GM18517 (cell line): ENCODE results near the gene TSPAN5.

Experiments used
- ATAC-seq: cut with Tn5 transposase; IDR thresholded peaks from one replicate; pipeline ENCODE4 v1.9.1; 2021; ENCODE audit warnings: mild to moderate bottlenecking, moderate library complexity; ENCODE audit not compliant: unreplicated experiment

TSPAN5 gene

DNA sequence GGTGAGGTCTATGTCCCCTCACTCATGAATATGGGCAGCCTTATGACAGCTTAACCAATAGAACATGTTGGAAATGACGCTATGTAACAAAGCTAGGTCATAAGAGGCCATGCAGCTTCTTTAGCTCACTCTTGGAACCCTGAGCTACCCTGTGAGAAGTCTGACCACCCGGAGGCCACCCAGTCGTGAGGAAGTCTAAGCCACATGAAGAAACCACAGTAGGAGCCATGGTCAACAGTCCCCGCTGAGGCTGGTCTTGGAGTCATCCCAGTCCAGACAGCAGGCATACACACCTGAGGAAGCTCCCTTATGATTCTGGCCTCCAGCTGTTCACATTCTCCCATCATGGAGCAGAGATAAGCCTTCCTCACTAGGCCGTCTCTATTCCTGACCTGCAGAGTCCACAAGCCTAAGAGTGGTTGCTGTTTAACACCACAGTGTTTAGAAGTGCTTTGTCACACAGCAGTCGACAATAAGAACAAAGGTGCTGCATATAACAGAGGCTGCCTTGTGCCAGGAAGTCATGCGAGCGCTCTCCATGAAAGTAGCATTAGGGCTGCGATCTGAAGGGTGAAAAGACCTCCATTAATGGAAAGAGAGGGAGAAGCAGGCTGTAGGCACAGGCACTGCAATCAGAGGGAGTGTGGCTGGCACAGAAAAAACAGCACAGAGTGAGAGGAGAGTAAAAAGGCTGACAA, 38.2 kb downstream of the TSPAN5 start:
- no peak for ATAC-seq

DNA sequence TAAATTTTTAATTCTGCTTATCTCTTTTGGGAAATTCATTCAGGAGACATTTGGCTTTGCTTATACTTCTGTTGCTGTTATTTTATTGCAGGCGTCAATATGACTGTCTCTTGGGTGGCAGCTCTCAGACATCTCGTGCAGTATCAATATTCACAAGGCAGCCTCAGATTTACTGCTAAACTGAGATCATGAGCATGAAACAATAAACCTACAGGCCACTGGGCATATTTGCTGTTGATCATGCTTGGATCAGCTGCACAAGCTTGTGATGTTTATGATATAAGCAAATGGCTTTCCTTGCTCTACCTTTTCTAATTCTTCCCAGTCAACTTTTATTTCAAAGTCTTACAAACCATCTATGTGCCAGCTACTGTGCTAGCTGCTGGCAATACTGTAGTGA, 39.2 kb downstream of the TSPAN5 start:
- ATAC-seq: no peak

DNA sequence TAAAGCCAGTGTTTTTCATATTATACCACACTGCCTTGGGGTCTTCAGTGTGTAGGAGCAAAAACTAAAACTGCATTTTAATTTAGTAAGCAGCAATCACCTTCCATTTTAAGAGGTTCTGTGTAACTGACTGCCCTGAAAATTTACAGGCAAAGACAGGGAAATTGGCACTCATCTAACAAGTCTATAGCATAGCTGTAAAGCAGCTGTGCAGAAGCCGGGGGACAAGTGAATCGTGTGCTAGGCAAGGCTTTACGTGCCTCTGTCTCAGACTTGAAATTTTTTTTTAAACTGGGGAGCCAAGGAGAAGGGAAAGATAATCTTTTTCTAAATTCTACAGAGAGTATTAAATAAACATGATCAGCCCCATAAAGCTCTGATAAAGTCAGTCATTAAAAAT, 39.7 kb downstream of the TSPAN5 start:
- ATAC-seq: no peak

DNA sequence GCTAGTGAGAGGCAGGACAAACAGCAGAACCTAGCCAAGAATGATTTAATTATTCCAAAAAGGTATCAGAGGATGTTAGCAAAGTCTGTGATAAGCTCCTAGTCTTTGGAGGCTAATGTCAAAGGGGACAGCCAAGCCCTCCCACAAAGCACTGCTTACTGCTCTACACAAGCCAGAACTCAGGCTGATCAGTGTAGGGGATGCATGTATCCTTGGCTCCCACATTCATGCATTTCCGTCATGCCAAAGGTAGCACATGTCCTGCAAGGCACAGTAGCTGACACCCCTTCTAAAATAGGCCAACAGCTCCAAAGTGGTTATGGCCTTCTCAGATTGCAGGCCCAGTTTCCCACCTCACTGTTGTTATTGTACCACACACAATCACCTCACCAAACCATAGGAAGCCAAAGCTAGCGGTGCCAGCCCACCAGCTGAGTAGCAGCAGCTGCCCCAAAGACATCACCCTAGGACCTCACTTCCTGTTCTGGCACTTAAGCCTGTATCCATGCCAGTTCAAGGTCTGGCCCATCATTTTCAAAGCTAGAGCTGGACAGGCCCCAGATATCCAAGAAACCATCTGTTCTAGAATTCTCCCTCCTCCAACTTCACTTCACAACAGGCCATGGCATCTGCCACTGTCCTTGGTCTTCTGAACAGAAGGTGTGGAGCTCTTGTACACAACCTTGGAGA, 40.9 kb downstream of the TSPAN5 start:
- no peak for ATAC-seq

DNA sequence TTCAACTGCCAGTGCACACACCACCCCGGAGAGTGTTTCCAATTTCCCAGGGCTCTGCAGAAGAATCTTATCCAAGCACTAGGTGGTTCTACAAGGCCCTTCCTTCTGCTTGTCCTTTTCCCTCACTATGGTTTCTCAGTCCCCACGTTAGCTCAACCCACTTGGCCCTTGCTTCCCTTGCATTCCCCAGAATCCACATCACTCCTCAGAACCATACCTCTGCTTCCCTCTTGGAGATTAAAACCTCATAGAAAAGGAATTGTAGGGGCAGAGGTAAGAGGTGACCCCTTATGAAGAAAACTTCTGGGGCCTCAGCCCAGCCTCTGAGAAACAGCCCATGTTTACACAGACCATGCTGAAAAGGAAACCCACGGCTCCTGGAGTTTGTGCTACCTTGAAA, 42.4 kb downstream of the TSPAN5 start:
- no peak for ATAC-seq

DNA sequence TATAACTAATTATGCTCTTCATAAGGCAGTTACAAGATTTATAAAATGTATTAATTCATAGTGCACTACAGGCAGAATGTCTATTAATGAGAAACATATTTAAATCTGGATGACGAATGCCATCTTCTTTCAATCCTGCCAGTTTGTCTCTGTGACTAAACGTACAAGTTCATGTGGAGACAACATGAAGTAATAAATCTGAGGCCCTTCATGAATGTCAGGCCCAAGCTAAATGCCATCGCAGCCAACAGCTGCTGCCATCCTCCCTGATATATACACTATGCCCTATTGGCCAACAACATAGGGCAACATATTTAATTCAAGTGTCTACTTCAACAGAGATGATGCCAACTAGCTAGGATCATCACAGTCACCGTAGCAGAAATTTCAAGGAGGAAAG, 43.7 kb downstream of the TSPAN5 start:
- ATAC-seq: no peak

DNA sequence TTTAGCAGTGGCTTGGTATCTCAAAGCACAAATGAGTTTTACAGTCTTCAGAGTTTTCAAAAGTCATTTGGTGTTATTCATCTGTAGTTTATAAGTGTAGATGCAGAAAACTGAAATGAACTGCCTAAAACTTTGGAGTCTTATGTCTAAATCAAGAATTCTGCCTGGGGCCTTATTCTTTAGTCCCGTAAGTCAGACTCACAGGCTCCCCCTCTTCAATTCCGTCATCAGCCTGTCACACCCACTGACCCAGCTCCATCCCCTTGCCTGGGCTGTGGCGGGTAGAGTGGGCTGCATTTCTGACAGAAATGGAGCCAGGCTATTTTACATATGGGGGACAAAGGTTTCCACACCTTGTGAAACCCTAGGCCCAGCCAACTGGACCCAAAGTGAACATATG, 44.3 kb downstream of the TSPAN5 start:
- ATAC-seq: no peak

DNA sequence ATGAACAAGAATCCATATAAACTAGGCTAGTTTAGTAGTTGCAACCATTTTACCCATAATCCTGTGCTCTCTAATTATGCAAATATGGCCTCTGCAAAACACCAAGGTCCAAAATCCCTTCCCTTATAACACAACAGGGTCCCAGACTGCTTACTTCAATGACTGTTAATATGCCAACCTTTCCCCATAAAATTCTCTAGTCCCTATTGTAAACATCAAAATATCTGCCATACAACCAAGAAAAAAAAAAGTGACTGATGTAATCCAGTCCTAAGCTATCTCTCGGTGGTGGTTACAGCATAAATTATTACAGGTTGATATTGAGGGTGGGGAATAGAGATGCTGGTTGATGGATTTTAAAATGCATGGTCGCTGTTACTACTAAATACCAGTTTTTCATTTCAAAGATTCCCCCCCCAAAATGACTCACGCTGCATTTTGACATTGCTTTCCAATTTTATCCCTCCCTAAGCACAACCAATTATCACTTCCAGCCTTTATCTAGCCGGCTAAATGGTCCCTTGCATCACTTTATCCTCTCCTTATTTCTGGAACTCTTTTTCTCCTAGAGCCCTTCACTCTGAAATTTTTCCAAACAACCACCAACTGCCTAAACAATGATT, 44.8 kb downstream of the TSPAN5 start:
- ATAC-seq: no peak

DNA sequence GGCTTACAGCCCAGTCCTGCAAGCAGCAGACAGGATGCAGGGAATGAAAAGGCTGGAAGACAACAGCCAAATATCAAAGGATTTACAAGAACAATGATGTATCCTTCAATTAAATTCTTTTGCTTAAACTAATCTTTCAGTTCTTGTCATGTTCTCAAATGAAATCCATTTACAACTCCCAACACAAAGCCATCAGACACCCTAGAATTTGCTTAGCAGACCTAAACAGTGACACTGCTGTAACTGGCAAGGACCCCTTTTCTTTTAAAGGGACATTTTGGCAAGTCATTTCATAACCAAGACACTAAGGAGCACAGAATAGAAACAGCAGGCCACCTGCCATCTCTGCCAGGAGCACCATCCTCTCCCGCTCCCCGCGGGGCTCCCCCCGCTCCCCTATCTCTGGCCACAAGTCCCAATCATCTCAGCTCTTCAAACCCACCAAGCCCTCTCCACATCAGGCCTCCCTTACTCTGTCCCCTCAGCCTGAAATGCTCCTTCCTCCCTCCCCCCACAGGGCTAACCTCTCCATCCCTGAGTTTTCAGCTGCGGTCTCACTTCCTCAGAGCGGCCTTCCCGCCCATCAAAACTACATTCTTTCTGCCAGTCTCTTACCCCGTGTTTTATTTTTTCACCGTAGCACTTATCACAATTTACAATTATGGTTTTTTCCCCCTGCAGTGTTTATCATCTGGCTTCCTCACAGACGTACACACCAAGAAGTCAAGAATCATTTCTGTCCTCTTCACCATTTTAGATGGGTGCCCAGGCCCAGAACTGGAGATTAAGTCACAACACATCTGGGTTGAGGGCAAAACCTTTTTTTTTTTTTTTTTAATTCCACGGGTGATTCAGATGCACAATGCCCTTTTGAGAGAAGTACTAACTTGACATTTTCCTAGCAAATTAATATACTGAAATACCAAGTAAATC, 45.8 kb downstream of the TSPAN5 start:
- peak; percentile 86 for ATAC-seq

DNA sequence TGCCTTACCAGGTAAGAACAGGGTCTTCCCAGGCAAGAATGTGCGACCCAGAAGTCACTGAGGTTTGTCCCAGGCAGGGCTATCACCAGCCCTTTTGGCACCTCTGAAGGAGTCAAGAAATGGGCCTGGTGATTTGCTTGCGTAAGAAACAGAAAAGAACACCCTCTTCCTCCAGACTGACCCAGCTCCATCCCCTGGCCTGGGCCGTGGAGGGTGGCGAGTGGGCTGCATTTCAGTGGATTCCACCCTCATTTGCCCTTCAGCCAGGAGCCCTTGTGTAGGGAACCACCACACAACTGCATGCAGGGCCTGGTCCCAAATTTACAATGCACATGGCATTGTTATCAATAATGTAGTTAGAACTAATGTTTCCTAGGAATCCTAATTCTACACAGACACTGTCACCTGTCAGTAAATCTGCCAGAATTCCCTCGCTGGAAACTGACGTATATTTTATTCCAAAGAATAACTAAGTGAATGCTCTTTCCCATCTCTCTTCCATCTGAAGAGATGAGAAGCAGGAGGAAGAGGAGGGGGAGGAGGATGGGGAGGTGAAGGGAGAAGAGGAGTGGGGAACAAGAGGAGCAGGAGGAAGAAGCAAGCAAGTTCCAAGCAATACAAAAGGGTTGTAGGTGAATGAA, 46.6 kb downstream of the TSPAN5 start:
- no peak for ATAC-seq

DNA sequence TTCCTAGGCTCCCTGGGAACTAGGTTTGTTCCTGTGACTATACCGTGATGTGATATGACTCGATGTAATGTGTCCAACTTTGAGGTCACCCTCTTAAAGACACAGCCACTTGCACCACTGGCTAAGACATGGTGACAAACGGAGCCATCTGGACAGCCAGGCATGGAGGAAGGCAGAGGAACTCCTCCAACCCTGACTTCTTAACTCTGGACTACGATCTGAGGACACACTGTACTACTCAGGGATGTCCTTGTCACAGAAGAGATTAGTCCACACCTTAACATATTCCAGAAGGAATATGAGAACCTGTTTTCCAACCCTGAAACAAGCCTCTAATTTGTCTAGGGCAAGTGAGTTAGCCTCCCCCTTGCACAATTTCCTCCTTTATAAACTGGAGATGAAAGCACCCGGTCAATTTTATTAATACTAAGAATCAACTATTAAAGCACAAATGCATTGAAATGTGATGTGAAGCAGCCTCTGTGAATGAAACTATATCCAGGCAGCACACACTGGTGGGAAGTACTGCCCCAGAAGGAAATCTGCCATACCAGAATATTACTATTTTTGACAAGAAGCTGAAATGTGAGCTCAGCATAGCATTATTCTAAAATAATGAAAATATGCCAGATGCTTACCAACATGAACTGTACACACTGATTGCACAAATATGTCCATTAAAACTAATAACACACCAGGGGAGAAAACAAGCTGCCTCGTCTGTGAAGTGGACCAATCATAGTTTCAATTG, 47.3 kb downstream of the TSPAN5 start:
- ATAC-seq: no peak

DNA sequence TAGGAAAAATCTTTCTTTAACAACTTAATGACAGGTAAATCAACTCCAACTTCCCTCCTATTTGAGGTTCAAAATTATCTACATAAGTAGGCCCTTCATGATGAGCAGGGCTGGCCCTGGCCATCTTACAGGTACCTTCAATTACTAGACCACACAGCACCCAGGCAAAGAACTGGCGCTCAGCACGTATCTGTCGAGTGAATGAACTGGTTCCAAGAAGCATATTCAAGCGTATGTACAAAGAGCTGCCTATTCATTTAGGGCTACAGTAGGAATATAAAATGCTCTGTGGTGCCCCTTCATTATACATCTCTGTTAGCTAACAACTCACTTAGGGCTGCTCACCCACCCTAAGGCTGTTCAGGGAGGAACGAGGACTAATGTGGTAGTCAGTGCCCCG, 48.0 kb downstream of the TSPAN5 start:
- no peak for ATAC-seq

DNA sequence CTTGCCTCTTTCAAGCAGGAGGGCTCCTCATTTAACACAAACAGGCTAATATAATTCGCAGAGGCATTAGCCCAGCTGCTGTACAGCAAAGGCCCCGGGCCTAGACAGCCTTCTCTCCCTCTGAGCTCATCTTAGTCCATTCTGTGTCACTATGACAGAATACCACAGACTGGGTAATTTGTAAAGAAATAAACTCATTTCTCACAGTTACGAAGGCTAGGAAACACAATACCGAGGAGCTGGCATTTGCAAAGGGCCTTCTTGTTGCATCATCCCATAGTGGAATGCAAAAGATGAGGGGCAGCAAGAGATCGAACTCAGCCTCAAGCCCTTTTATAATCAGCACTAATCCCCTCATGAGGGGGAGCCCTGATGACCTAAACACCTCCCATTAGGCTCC, 48.5 kb downstream of the TSPAN5 start:
- ATAC-seq: no peak

DNA sequence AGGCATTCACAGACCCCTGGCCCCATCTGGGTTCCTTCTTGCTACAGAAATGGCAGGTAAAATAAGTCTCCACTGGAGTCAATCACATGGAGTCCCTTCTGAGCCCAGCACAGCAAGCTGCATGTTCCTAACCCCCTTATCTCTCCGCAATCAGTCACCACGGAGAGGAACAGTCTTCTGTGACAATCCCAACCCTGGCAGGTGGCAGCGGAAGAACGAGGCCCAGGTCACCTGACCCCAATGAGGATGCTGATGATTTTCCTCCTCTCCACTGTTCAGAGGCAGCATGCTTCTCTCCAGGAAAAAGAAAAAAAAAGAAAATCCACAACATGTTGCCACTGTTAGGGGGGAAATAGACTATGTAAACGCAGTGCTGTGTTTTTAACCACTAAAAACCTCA, 50.1 kb downstream of the TSPAN5 start:
- ATAC-seq: no peak

DNA sequence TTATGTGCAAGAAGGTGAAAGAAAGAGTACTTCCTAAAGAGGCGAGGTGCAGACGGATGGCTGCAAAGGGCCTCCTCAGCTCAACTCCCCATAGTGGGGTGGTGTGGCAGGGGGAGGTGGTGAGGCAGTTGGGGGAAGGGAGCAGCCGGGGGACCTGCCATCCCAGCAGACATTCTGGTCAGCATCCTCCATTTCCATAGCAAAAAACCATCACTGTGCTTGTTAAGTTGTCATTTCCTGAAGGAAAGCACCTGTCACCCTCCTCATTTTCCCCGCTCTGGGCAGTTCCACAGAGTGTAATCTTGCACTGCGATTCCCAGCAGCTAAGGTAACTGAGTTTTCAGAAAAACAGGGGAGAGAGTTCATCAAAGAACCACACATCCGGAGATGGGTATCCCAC, 51.5 kb downstream of the TSPAN5 start:
- no peak for ATAC-seq

DNA sequence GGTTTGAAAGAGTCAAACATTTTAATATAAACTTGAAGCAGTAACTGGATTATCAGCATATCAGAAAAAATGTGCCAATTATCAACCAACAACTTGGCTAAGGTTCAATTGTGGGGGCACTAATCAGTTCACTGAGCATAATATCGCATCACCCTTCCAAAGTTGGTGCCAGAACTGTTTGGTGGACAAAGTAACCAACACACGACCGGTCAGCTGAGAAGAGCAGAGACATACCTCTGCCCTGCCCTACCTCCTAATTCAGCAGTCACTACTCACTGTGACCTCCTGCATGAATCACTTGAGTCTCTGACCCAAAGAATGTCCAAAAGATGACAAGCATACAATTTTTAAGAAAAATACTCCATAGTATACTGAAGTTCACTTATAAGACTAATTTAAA, 53.2 kb downstream of the TSPAN5 start:
- ATAC-seq: no peak

DNA sequence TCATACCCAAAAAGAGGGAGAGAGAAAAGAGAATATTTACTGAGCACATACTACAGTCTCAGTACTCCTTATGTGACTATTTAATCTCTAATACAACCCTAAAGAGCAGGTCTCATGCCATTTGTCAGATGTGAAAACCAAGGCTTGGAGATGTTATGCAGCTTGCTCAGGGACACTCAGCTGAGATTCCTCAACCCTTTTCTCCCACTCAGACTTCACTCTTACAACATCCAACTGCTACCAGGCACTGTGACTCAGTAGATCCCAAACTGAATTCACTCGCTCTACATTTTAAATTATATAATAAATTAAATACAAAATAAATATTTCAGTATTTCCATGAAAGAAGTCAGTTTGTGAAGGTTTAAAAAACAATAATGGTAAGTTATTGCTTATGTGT, 53.7 kb downstream of the TSPAN5 start:
- ATAC-seq: no peak

DNA sequence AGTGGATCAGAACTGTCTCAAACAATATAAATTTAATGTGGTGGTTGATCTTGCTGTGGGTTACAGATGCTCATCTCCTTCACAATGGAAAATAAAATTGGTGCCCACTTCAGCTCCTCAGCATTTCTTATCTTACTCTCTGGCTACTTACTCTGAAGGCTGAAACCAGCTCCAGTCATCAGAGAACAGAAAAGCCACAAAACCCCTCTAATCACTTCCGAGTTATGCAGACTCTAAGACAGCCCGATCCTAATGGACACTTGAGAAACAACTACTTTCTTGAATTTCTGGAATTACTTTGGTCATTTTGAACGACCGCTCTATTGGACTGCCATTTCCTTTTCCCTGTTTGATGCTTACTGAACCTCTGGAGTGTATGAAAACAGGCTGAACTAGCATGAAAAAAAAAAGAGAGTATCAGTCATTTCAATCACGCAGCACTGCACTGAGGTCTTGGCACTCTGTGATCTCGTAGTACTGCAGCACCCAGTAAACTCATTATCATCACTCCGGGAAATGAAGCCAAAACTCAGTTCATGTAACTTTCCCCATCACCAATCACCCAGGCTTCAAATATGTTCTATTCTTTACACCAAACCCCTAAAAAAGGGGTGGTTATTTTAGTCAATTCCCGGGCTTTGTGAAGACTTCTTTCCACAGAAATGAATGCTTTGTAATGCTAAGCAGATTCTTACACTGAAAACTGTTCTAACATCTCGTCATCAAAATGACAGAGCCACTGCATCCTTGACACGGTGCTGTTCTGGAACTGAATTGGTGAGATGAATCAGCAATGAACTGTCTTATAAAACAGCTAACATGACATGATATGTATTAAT, 54.5 kb downstream of the TSPAN5 start:
- ATAC-seq: no peak

DNA sequence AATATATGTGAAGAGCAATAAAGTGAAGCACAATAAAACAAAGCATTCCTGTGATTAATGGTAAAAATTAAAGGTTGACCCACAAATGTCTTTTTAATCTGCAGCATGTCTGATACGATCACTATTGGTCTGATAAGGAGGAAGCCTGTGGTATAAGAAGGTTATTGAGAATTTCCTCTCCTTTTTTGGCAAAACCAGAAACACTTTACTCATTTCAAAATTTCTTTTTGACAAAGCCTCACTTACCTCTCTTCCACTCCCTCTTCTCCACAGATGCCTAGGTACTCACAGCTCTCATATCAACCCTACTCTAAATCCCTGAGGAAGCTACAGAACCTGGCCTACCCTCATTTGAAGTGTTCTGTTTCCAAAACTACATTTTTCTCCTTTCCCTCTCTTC, 56.1 kb downstream of the TSPAN5 start:
- ATAC-seq: peak; percentile 66
